Activated CD4-positive, alpha-beta T cell treated with anti-CD3 and anti-CD28 coated beads, Interleukin-2, amount 10 ng/mL, durations not matched to agents 24 days and 14 days (primary cell): ENCODE data around the gene ACSM3. TPM values are rescaled to one million over a fixed set of nuclear protein-coding genes. Genes with fewer than 3 reads are reported as not detected.
"Not testable (repeated sequence)": the region's sequence is repeated elsewhere in the genome, so short reads cannot be mapped to it uniquely, and the experiment has no call there.

Source experiments
- DNase-seq: peaks from one replicate; pipeline ENCODE4 v3.0.0; 2022
- H3K27ac Mint-ChIP-seq: one replicate; pipeline ENCODE4 v1.8.0; 2022; ENCODE audit warnings: mild to moderate bottlenecking, mixed read lengths
- H3K27me3 Mint-ChIP-seq: one replicate; pipeline ENCODE4 v1.8.0; 2022; ENCODE audit warnings: mixed read lengths
- H3K36me3 Mint-ChIP-seq: one replicate; pipeline ENCODE4 v1.8.0; 2022; ENCODE audit warnings: low read depth, mild to moderate bottlenecking, mixed read lengths
- H3K4me1 Mint-ChIP-seq: one replicate; pipeline ENCODE4 v1.8.0; 2021; ENCODE audit warnings: mixed read lengths
- H3K4me3 Mint-ChIP-seq: one replicate; pipeline ENCODE4 v1.8.0; 2022; ENCODE audit warnings: mild to moderate bottlenecking, moderate library complexity, mixed read lengths
- H3K9me3 Mint-ChIP-seq: one replicate; pipeline ENCODE4 v1.8.0; 2021; ENCODE audit warnings: mixed read lengths
- intact Hi-C: fragments of 100-400 bp; cut with micrococcal nuclease; formaldehyde crosslinking; loops from one replicate; pipeline ENCODE4 v1.15.1; 2023
- total RNA-seq: library from RNA; stranded (reverse); gene quantifications from 2 replicates; pipeline ENCODE4 v1.2.3, GENCODE V29; 2022

The ACSM3 gene
- total RNA-seq, 1 donor from 2014 or later = 3.5 TPM

GRCh38 chr16:20803561-20804214 is 39.9 kb downstream of the ACSM3 start:
- peaks cover 9% of the 10 kb centered on the region for H3K36me3 Mint-ChIP-seq
- peaks cover 20% of the 10 kb centered on the region for H3K4me1 Mint-ChIP-seq
- no peak overlapping the region for H3K4me3 Mint-ChIP-seq
- DNase-seq = no peak
- no peaks in the 10 kb centered on the region for H3K9me3 Mint-ChIP-seq
- peak overlapping the region; percentile 41 for H3K27ac Mint-ChIP-seq
- intact Hi-C loops = loop anchor here (10.0 kb wide), 1 partner anchor 501 kb away; no protein-coding TSS in a partner anchor
- no peaks in the 10 kb centered on the region for H3K27me3 Mint-ChIP-seq

- not testable (repeated sequence) for DNase-seq, H3K36me3 Mint-ChIP-seq, H3K9me3 Mint-ChIP-seq, H3K27me3 Mint-ChIP-seq
- H3K27ac Mint-ChIP-seq = peak overlapping the region; percentile 96
- H3K4me3 Mint-ChIP-seq = peak overlapping the region; percentile 94
- intact Hi-C loops = loop anchor here (1.0 to 10.0 kb wide), 4 partner anchors 45 to 499 kb away; partner anchors contain the start of genes DCUN1D3, LYRM1 and THUMPD1
- H3K4me1 Mint-ChIP-seq = peaks cover 22% of the 10 kb centered on the region
Measured at GRCh38 chr16:20805684-20806167, 41.9 kb downstream of the ACSM3 start.

- peaks cover 6% of the 10 kb centered on the region for H3K36me3 Mint-ChIP-seq
- no peaks in the 10 kb centered on the region for H3K9me3 Mint-ChIP-seq
- no peaks in the 10 kb centered on the region for H3K27me3 Mint-ChIP-seq
- DNase-seq = peak; percentile 93
- intact Hi-C loops = loop anchor here (1.0 to 10.0 kb wide), 4 partner anchors 44 to 498 kb away; partner anchors contain the start of genes DCUN1D3, LYRM1 and THUMPD1
- peak within 1 kb of the TSS; percentile 94 for H3K4me3 Mint-ChIP-seq
- peaks cover 24% of the 10 kb centered on the region for H3K4me1 Mint-ChIP-seq
- H3K27ac Mint-ChIP-seq = peak within 1 kb of the TSS; percentile 96
Measured at GRCh38 chr16:20806168-20807050, 42.6 kb downstream of the ACSM3 start, which contains the start of the genes ERI2 and REXO5. ERI2 (minus strand) TSS chr16:20806472; CDS start chr16:20806430, 42 bp downstream. REXO5 (plus strand) TSS chr16:20806527; CDS start chr16:20806954, 427 bp downstream.

GRCh38 chr16:20807862-20808261 is 44.0 kb downstream of the ACSM3 start:
- DNase-seq = no peak
- Mint-ChIP-seq H3K27ac (peak overlapping the region; percentile 46), H3K4me1 (peaks cover 24% of the 10 kb centered on the region), H3K4me3 (peak overlapping the region; percentile 94), H3K27me3 (no peaks in the 10 kb centered on the region), H3K36me3 (peaks cover 6% of the 10 kb centered on the region), H3K9me3 (no peaks in the 10 kb centered on the region)
- intact Hi-C loops = loop anchor here (2.0 to 10.0 kb wide), 3 partner anchors 43 to 497 kb away; partner anchors contain the start of genes DCUN1D3 and LYRM1

GRCh38 chr16:20811889-20812439 is 48.1 kb downstream of the ACSM3 start:
- Mint-ChIP-seq H3K27ac (no peak overlapping the region), H3K4me1 (peaks cover 28% of the 10 kb centered on the region), H3K27me3 (no peaks in the 10 kb centered on the region), H3K4me3 (no peak overlapping the region), H3K9me3 (no peaks in the 10 kb centered on the region), H3K36me3 (peaks cover 15% of the 10 kb centered on the region)
- intact Hi-C loops = no loop called here
- DNase-seq = no peak

GRCh38 chr16:20812510-20812909 is 48.7 kb downstream of the ACSM3 start:
- no peak overlapping the region for H3K4me3 Mint-ChIP-seq
- intact Hi-C loops = no loop called here
- H3K9me3 Mint-ChIP-seq = no peaks in the 10 kb centered on the region
- H3K36me3 Mint-ChIP-seq = peaks cover 17% of the 10 kb centered on the region
- no peak for DNase-seq
- no peaks in the 10 kb centered on the region for H3K27me3 Mint-ChIP-seq
- H3K27ac Mint-ChIP-seq = no peak overlapping the region
- peaks cover 26% of the 10 kb centered on the region for H3K4me1 Mint-ChIP-seq

- Mint-ChIP-seq H3K27me3 (no peaks in the 10 kb centered on the region), H3K9me3 (no peaks in the 10 kb centered on the region), H3K36me3 (peaks cover 24% of the 10 kb centered on the region), H3K4me1 (peaks cover 14% of the 10 kb centered on the region), H3K27ac (no peak overlapping the region), H3K4me3 (no peak overlapping the region)
- no peak for DNase-seq
- intact Hi-C loops = no loop called here
Measured at GRCh38 chr16:20814784-20815183, 51.0 kb downstream of the ACSM3 start.

- H3K27me3 Mint-ChIP-seq = no peaks in the 10 kb centered on the region
- peaks cover 4% of the 10 kb centered on the region for H3K9me3 Mint-ChIP-seq
- no peak overlapping the region for H3K27ac Mint-ChIP-seq
- H3K36me3 Mint-ChIP-seq = peaks cover 44% of the 10 kb centered on the region
- intact Hi-C loops = no loop called here
- no peak overlapping the region for H3K4me3 Mint-ChIP-seq
- peaks cover 17% of the 10 kb centered on the region for H3K4me1 Mint-ChIP-seq
- DNase-seq = no peak
Measured at GRCh38 chr16:20818929-20819585, 55.2 kb downstream of the ACSM3 start.

GRCh38 chr16:20821682-20822081 is 57.9 kb downstream of the ACSM3 start:
- Mint-ChIP-seq H3K27me3 (no peaks in the 10 kb centered on the region), H3K4me3 (no peak overlapping the region), H3K27ac (no peak overlapping the region), H3K36me3 (peaks cover 49% of the 10 kb centered on the region), H3K4me1 (peaks cover 10% of the 10 kb centered on the region), H3K9me3 (peaks cover 4% of the 10 kb centered on the region)
- DNase-seq = no peak
- intact Hi-C loops = loop anchor here (1.0 kb wide), 1 partner anchor 23 kb away; no protein-coding TSS in a partner anchor

GRCh38 chr16:20822521-20823325 is 58.9 kb downstream of the ACSM3 start:
- H3K9me3 Mint-ChIP-seq = peaks cover 4% of the 10 kb centered on the region
- no peak for DNase-seq
- peaks cover 49% of the 10 kb centered on the region for H3K36me3 Mint-ChIP-seq
- peak overlapping the region; percentile 3 for H3K4me3 Mint-ChIP-seq
- no peaks in the 10 kb centered on the region for H3K27me3 Mint-ChIP-seq
- intact Hi-C loops = loop anchor here (1.0 kb wide), 1 partner anchor 22 kb away; no protein-coding TSS in a partner anchor
- H3K27ac Mint-ChIP-seq = peak overlapping the region; percentile 56
- peaks cover 10% of the 10 kb centered on the region for H3K4me1 Mint-ChIP-seq

GRCh38 chr16:20826039-20826566 is 62.3 kb downstream of the ACSM3 start:
- Mint-ChIP-seq H3K27ac (no peak overlapping the region), H3K9me3 (peaks cover 4% of the 10 kb centered on the region), H3K4me1 (peaks cover 10% of the 10 kb centered on the region), H3K36me3 (peaks cover 36% of the 10 kb centered on the region), H3K27me3 (no peaks in the 10 kb centered on the region), H3K4me3 (no peak overlapping the region)
- intact Hi-C loops = no loop called here
- DNase-seq = no peak

- no peaks in the 10 kb centered on the region for H3K4me1 Mint-ChIP-seq
- H3K9me3 Mint-ChIP-seq = no peaks in the 10 kb centered on the region
- no peak overlapping the region for H3K4me3 Mint-ChIP-seq
- H3K36me3 Mint-ChIP-seq = peaks cover 33% of the 10 kb centered on the region
- no peaks in the 10 kb centered on the region for H3K27me3 Mint-ChIP-seq
- no peak for DNase-seq
- no peak overlapping the region for H3K27ac Mint-ChIP-seq
- intact Hi-C loops = no loop called here
Measured at GRCh38 chr16:20829536-20829935, 65.7 kb downstream of the ACSM3 start.
